HepG2 (cell line): ENCODE data around the gene RABGAP1L. TPM values are rescaled to one million over a fixed set of nuclear protein-coding genes. Genes with fewer than 3 reads are reported as not detected.

Experiments
- ATAC-seq: fragments of 200-7000 bp; cut with Tn5 transposase; 3 replicates; pipeline ENCODE4 v1.9.1; 2020; ENCODE audit warnings: mild to moderate bottlenecking, moderate library complexity
- BruUV-seq: library from RNA; stranded (reverse); fragments of 400-500 nt; replicated peaks from 2 replicates; lab custom pipeline; 2021; lab: Mats Ljungman, UMichigan
- CTCF ChIA-PET: fragments of 300-600 bp; formaldehyde crosslinking; extraction: SDS; loops from one replicate; lab custom pipeline; 2021; ENCODE audit warnings: low total read pairs, inconsistent platforms, low intra/inter-chr PET ratio; lab: Yijun Ruan, JAX
- POLR2A ChIA-PET: fragments of 350-600 bp; sonication (Branson Sonifier 250); formaldehyde crosslinking; loops from one replicate; lab custom pipeline; 2020; ENCODE audit warnings: antibody characterized with exemption, inconsistent platforms; lab: Yijun Ruan, JAX
- DNase-seq: peaks from one replicate; pipeline ENCODE4 v3.0.0-alpha.2; 2015; ENCODE audit warnings: low spot score
- FAIRE-seq: peaks from 3 replicates; lab custom pipeline; 2011; peaks lifted over from hg19 to GRCh38; lab: Jason Lieb, UNC
- H2AFZ ChIP-seq: one replicate; pipeline ENCODE4 v1.6.1; 2011; ENCODE audit warnings: low read length, inconsistent platforms
- H3K27ac ChIP-seq: fragments of 300-600 bp; 3 replicates; pipeline ENCODE4 v1.8.0; 2011; ENCODE audit warnings: mixed run types, mild to moderate bottlenecking, mixed read lengths, low read length, inconsistent platforms; ENCODE audit not compliant: insufficient read depth; ENCODE audit errors: extremely low read length
- H3K27me3 ChIP-seq, 2 experiments: fragments of 200-600 bp in 1 of 2; 2 replicates in 1 of 2; 3 replicates in 1 of 2; pipeline versions ENCODE4 v1.6.0 to v1.8.0; 2011; ENCODE audit warnings: low read length in 2 of 2, mild to moderate bottlenecking in 2 of 2, moderate library complexity in 2 of 2, inconsistent platforms in 1 of 2; ENCODE audit not compliant: insufficient read depth in 2 of 2, control insufficient read depth in 1 of 2
- H3K36me3 ChIP-seq, 2 experiments: fragments of 200-600 bp in 1 of 2; replicated peaks in 1 of 2; 2 replicates in 1 of 2; 3 replicates in 1 of 2; pipeline versions ENCODE4 v1.5.1 to v1.8.0; 2011; ENCODE audit warnings: low read length in 2 of 2, inconsistent platforms in 1 of 2; ENCODE audit not compliant: insufficient read depth in 2 of 2, control insufficient read depth in 1 of 2
- H3K4me1 ChIP-seq: 2 replicates; pipeline ENCODE4 v1.5.1; 2012; ENCODE audit warnings: low read length, inconsistent platforms; ENCODE audit not compliant: insufficient read depth
- H3K4me2 ChIP-seq: 2 replicates; pipeline ENCODE4 v1.6.0; 2011; ENCODE audit warnings: low read depth, low read length, inconsistent platforms
- H3K4me3 ChIP-seq, 3 experiments: fragments of 200-600 bp in 1 of 3; sonication (generic), shearing (Covaris generic) in 1 of 3; replicated peaks in 1 of 3; 2 replicates each; pipeline ENCODE4 v1.5.1; 2011 to 2016; ENCODE audit warnings: low read length in 3 of 3, inconsistent platforms in 2 of 3, low read depth in 2 of 3, mild to moderate bottlenecking in 2 of 3, control low read depth in 1 of 3, mixed read lengths in 1 of 3; ENCODE audit not compliant: insufficient read depth in 1 of 3
- H3K79me2 ChIP-seq: one replicate; pipeline ENCODE4 v1.6.1; 2011; ENCODE audit warnings: low read length, inconsistent platforms; ENCODE audit not compliant: insufficient read depth
- H3K9ac ChIP-seq: 2 replicates; pipeline ENCODE4 v1.6.0; 2011; ENCODE audit warnings: mild to moderate bottlenecking, low read depth, low read length, inconsistent platforms; ENCODE audit not compliant: insufficient read depth
- H3K9me3 ChIP-seq: 2 replicates; pipeline ENCODE4 v1.5.1; 2012; ENCODE audit warnings: mild to moderate bottlenecking, low read length
- H4K20me1 ChIP-seq: 2 replicates; pipeline ENCODE4 v1.6.0; 2011; ENCODE audit warnings: inconsistent platforms, mild to moderate bottlenecking, low read length, moderate library complexity; ENCODE audit not compliant: insufficient read depth
- AHR ChIP-seq: IDR thresholded peaks from 2 replicates; pipeline ENCODE4 v1.6.1; 2018; ENCODE audit warnings: missing genetic modification reagents, missing compliant biosample characterization
- JDP2 ChIP-seq: sonication (generic); formaldehyde crosslinking; IDR thresholded peaks from 2 replicates; pipeline ENCODE4 v1.8.1; 2022; ENCODE audit warnings: missing genetic modification reagents, borderline replicate concordance
- MZF1 ChIP-seq: sonication (generic); formaldehyde crosslinking; IDR thresholded peaks from 2 replicates; pipeline ENCODE4 v1.8.1; 2023; ENCODE audit warnings: mild to moderate bottlenecking, missing genetic modification reagents, borderline replicate concordance
- NCOA5 ChIP-seq: sonication (generic); formaldehyde crosslinking; IDR thresholded peaks from 2 replicates; pipeline ENCODE4 v1.4.0; 2020; ENCODE audit warnings: missing genetic modification reagents
- NFKB2 ChIP-seq: sonication (generic); formaldehyde crosslinking; IDR thresholded peaks from 2 replicates; pipeline ENCODE4 v1.4.0; 2020; ENCODE audit warnings: missing genetic modification reagents, borderline replicate concordance
- TAF15 ChIP-seq: fragments of 200-400 bp; formaldehyde crosslinking; IDR thresholded peaks from one replicate; pipeline ENCODE4 v1.6.1; 2018; ENCODE audit warnings: mild to moderate bottlenecking, low read depth, low read length; ENCODE audit not compliant: poor library complexity, severe bottlenecking
- TBX2 ChIP-seq: sonication (generic); formaldehyde crosslinking; IDR thresholded peaks from 2 replicates; pipeline ENCODE4 v1.5.0; 2020; ENCODE audit warnings: missing genetic modification reagents, mild to moderate bottlenecking, borderline replicate concordance
- ZFP36 ChIP-seq: fragments of 150-350 bp; IDR thresholded peaks from 2 replicates; pipeline ENCODE4 v1.6.1; 2018; ENCODE audit warnings: borderline replicate concordance, low read length, low read depth; ENCODE audit not compliant: partially characterized antibody
- ZNF234 ChIP-seq: sonication (generic); formaldehyde crosslinking; conservative IDR thresholded peaks from 2 replicates; pipeline ENCODE4 v1.5.1; 2020; ENCODE audit warnings: mild to moderate bottlenecking, missing genetic modification reagents
- ZNF326 ChIP-seq: sonication (generic); formaldehyde crosslinking; IDR thresholded peaks from 2 replicates; pipeline ENCODE4 v1.4.0; 2020; ENCODE audit warnings: missing genetic modification reagents, borderline replicate concordance
- ZNF446 ChIP-seq: sonication (generic); formaldehyde crosslinking; IDR thresholded peaks from 2 replicates; pipeline ENCODE4 v1.5.0; 2020; ENCODE audit warnings: mild to moderate bottlenecking, missing genetic modification reagents
- ZNF552 ChIP-seq: sonication (generic); formaldehyde crosslinking; IDR thresholded peaks from 2 replicates; pipeline ENCODE4 v1.9.0; 2022; ENCODE audit warnings: missing genetic modification reagents, mild to moderate bottlenecking, borderline replicate concordance
- ZNF713 ChIP-seq: sonication (generic); formaldehyde crosslinking; IDR thresholded peaks from 2 replicates; pipeline ENCODE4 v1.4.0; 2020; ENCODE audit warnings: mild to moderate bottlenecking, missing genetic modification reagents
- WGBS: methylation state at CpG from one replicate; pipeline ENCODE4 v1.1.6; 2017; ENCODE audit warnings: low lambda C conversion rate; 5-methylcytosine and 5-hydroxymethylcytosine counted together
- in situ Hi-C: cut with HindIII; loops from 2 replicates; pipeline ENCODE4 v1.10.0; 2017; ENCODE audit warnings: low pct_unique_long_range_greater_than_20kb; ENCODE audit not compliant: extremely low pct_ligation_motif_present
- intact Hi-C: fragments of 100-400 bp; cut with micrococcal nuclease; formaldehyde crosslinking; loops from one replicate; pipeline ENCODE4 v1.10.0; 2022; ENCODE audit not compliant: unreplicated experiment
- polyA plus RNA-seq, 8 experiments: library from polyadenylated mRNA; depleted of rRNA in 3 of 8; stranded (reverse) in 7 of 8; unstranded in 1 of 8; fragments of >200 nt; fragmentation: Illumina TruSeq in 4 of 8; extraction: Trizol in 4 of 8; gene quantifications; 2 replicates each; pipeline versions ENCODE4 v1.2.1 to v1.2.3, GENCODE V29; 2011 to 2016; ENCODE audit warnings: low read depth in 4 of 8, missing spikeins in 1 of 8, mixed read lengths in 1 of 8; ENCODE audit not compliant: insufficient read depth in 1 of 8
- total RNA-seq, 5 experiments: library from RNA; depleted of rRNA; stranded (reverse); fragments of >200 nt; fragmentation: Illumina TruSeq; extraction: Trizol; gene quantifications; 2 replicates each; pipeline ENCODE4 v1.2.3, GENCODE V29; 2016; ENCODE audit warnings: low read depth in 1 of 5
- TF ChIP-seq, protein P1 (sequence below): sonication (generic); formaldehyde crosslinking; IDR thresholded peaks from 2 replicates; pipeline ENCODE4 v1.4.0; 2020; ENCODE audit warnings: mild to moderate bottlenecking, missing genetic modification reagents

The RABGAP1L gene
- total and polyA plus RNA-seq, 2 of the 13 experiments (the other 11 are each of a cell fraction or from before 2014, with no cell fraction given), result 7.9 to 22.6 TPM

GRCh38 chr1:174700775-174701174 is 541.5 kb downstream of the RABGAP1L start:
- ChIA-PET CTCF (no interaction called here), POLR2A (no interaction called here)
- H3K79me2 ChIP-seq, result no peaks in the 10 kb centered on the region
- no peak overlapping the region for H2AFZ ChIP-seq
- no peaks in the 10 kb centered on the region for H3K27me3 ChIP-seq
- FAIRE-seq, result no peak
- BruUV-seq, result no TSS peak
- no peak overlapping the region for H3K4me3 ChIP-seq
- no peak overlapping the region for H3K9ac ChIP-seq
- H3K27ac ChIP-seq, result no peak overlapping the region
- TF ChIP-seq ZFP36 (no peak), ZNF326 (CRISPR knock-in tag) (no peak), ZNF552 (CRISPR knock-in tag) (no peak), TBX2 (CRISPR knock-in tag) (no peak), NCOA5 (CRISPR knock-in tag) (no peak), JDP2 (CRISPR knock-in tag) (no peak), MZF1 (CRISPR knock-in tag) (no peak), TAF15 (no peak), AHR (CRISPR knock-in tag) (no peak), ZNF446 (no peak), ZNF713 (CRISPR knock-in tag) (no peak), ZNF234 (CRISPR knock-in tag) (no peak), NFKB2 (CRISPR knock-in tag) (no peak)
- TF ChIP-seq, protein P1, sequence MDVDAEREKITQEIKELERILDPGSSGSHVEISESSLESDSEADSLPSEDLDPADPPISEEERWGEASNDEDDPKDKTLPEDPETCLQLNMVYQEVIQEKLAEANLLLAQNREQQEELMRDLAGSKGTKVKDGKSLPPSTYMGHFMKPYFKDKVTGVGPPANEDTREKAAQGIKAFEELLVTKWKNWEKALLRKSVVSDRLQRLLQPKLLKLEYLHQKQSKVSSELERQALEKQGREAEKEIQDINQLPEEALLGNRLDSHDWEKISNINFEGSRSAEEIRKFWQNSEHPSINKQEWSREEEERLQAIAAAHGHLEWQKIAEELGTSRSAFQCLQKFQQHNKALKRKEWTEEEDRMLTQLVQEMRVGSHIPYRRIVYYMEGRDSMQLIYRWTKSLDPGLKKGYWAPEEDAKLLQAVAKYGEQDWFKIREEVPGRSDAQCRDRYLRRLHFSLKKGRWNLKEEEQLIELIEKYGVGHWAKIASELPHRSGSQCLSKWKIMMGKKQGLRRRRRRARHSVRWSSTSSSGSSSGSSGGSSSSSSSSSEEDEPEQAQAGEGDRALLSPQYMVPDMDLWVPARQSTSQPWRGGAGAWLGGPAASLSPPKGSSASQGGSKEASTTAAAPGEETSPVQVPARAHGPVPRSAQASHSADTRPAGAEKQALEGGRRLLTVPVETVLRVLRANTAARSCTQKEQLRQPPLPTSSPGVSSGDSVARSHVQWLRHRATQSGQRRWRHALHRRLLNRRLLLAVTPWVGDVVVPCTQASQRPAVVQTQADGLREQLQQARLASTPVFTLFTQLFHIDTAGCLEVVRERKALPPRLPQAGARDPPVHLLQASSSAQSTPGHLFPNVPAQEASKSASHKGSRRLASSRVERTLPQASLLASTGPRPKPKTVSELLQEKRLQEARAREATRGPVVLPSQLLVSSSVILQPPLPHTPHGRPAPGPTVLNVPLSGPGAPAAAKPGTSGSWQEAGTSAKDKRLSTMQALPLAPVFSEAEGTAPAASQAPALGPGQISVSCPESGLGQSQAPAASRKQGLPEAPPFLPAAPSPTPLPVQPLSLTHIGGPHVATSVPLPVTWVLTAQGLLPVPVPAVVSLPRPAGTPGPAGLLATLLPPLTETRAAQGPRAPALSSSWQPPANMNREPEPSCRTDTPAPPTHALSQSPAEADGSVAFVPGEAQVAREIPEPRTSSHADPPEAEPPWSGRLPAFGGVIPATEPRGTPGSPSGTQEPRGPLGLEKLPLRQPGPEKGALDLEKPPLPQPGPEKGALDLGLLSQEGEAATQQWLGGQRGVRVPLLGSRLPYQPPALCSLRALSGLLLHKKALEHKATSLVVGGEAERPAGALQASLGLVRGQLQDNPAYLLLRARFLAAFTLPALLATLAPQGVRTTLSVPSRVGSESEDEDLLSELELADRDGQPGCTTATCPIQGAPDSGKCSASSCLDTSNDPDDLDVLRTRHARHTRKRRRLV, result no peak
- ATAC-seq, result no peak
- intact Hi-C loops, result no loop called here
- H3K4me2 ChIP-seq, result no peak overlapping the region
- H3K9me3 ChIP-seq, result no peaks in the 10 kb centered on the region
- H3K36me3 ChIP-seq, result no peaks in the 10 kb centered on the region
- no peak for DNase-seq
- 93% methylated on average over 3 of the region's 3 CpGs for WGBS
- no peaks in the 10 kb centered on the region for H4K20me1 ChIP-seq
- in situ Hi-C loops, result no loop called here
- peaks cover 20% of the 10 kb centered on the region for H3K4me1 ChIP-seq
